Testis (tissue), 2 donors: Measurements from ENCODE around the gene COG2.

Experiments used
- POLR2A ChIP-seq: fragments of 450-650 bp; IDR thresholded peaks from one replicate; pipeline ENCODE4 v1.6.1; 2017; ENCODE audit warnings: antibody characterized with exemption, mild to moderate bottlenecking, moderate library complexity
- TF ChIP-seq, protein P1 (sequence below), 3 experiments: fragments of 450-650 bp in 2 of 3; fragments of 200-600 bp in 1 of 3; sonication (generic) in 1 of 3; IDR thresholded peaks; one replicate each; pipeline ENCODE4 v1.5.1; 2016 to 2019; ENCODE audit warnings: antibody characterized with exemption in 3 of 3, mild to moderate bottlenecking in 2 of 3, moderate library complexity in 1 of 3

- TF ChIP-seq, protein P1, sequence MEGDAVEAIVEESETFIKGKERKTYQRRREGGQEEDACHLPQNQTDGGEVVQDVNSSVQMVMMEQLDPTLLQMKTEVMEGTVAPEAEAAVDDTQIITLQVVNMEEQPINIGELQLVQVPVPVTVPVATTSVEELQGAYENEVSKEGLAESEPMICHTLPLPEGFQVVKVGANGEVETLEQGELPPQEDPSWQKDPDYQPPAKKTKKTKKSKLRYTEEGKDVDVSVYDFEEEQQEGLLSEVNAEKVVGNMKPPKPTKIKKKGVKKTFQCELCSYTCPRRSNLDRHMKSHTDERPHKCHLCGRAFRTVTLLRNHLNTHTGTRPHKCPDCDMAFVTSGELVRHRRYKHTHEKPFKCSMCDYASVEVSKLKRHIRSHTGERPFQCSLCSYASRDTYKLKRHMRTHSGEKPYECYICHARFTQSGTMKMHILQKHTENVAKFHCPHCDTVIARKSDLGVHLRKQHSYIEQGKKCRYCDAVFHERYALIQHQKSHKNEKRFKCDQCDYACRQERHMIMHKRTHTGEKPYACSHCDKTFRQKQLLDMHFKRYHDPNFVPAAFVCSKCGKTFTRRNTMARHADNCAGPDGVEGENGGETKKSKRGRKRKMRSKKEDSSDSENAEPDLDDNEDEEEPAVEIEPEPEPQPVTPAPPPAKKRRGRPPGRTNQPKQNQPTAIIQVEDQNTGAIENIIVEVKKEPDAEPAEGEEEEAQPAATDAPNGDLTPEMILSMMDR (IDR thresholded peaks at IDR 0.05) = no peak
- TF ChIP-seq POLR2A = no peak
These were observed 44.5 kb downstream of the COG2 start for GRCh38 chr1:230686747-230687146.
